ENCODE results near the gene DNAH6.
"Not testable (repeated sequence)": the region's sequence is repeated elsewhere in the genome, so short reads cannot be mapped to it uniquely, and the experiment has no call there.

DNAH6 gene

DNA sequence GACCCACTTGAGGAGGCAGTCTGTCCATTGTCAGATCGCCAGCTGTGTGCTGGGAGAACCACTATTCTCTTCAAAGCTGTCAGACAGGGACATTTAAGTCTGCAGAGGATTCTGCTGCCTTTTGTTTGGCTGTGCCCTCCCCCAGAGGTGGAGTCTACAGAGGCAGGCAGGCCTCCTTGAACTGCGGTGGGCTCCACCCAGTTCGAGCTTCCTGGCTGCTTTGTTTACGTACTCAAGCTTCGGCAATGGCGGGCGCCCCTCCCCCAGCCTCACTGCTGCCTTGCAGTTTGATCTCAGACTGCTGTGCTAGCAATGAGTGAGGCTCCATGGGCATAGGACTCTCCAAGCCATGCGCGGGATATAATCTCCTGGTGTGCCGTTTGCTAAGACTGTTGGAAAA, 5.3 kb upstream of the DNAH6 start:
- not testable (repeated sequence) for DNase-seq (ENCODE audit: low read depth in 2 of 2)

DNA sequence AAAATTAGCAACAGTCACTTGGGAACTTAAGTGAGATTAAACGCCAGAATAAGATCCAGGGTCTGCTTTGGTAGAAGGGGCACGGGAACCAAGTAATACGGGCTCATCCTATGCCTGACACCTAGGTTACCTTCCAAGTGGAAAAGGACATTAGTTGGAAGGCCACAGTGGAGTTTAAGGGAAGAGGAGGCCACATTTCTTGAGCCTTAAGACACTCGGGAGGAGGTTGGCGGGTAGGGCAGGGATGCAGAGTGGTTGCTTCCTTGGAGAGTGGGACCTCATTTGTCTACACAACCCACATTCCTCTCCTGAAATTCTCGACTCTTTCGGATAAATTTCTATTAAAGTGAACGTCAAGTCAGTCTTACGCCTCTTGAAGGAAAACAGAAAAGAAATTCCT, 510 bp upstream of the DNAH6 start:
- no peak for DNase-seq (ENCODE audit: low read depth in 2 of 2)

DNA sequence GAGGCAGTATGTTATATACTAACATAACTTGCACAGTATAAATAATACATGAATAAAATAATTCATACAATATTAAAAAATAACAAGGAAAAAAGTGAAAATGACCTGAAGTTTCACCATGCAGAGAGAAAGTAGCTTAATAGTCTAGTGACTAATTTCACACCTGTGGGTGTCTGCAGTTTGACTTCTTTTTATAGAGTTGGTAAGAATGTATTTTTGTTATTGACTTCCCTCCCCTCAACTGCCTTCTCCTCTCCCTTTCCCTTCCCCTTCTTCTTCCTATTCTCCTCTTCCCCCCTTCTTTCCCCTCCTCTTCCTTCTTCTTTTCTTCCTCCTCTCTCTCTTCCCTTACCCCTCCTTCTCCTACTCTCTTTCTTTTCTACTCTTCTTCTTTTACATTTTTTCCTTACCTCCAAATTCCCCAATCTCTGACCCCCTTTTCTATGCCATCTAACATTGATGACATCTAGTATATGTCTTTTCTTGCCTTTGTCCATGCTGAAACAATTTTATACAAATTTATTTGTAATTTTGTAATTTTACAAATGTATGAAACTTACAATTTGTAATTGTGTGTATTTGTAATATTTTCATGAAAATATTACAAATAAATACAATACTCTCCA, 3.1 kb downstream of the DNAH6 start:
- DNase-seq (ENCODE audit: low read depth in 2 of 2), result no peak

DNA sequence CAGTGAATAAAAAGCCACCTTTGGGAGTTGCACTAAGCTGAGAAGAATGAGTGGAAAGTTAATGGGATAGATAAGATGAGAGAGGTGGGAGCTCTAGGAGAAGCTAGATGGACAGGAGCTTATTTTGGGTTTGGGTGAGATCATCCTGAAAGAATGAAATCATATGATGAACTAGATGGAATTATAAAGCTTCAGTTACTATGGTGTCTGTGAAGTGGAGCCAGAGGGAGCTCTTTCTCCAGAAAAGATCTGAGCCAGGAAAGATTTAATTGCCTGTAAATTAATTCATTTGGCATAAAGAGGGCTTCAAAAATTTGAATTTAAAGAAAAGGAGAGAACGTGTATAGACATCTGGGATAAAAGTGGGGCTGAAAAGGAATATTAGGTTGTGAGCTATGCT, 10.3 kb downstream of the DNAH6 start:
- DNase-seq (ENCODE audit: low read depth in 2 of 2), result no peak

DNA sequence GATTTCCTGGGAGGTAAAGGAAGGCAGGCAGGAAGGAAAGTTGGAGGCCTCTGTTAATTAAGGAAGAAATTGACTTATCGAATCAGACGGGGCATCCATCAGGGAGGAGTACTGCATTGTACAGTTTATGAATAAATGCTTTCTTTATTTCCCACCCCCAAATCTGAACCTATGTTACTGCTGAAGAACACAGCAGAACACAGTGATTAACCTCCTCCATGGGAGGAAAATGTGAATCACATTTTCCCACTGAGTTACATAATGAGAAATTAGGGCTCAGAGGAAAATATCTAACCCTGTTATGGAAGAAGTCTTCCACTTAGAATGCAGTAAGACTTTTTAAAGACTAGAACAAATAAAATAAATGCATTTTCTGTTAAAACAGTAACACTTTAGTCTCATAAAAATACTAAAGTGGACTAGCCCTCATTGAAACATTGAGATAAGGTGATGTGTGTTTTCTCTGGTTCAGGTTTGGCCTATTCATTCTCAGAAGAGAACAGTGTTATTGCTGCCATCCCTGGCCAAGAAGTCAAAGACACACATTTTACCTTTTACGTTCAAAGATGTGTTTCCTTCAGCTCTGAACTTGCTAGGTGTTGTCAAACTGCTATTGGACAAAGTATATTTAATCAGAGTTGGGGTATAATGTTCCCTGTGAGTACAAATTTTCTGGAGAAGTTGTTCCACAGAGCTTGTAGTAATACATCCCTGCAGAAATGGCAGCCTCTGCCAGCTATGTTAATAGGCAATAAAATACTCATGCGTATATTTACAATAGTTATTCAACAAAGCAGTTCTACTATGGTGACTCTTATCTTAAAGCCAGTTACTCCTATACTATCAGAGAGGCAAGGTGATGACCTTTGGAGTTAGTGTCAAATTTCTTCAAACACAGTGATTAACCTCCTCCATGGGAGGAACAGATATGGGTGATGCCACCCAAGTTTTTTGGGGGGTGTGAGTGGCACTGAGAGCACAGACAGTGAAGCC, 11.1 kb downstream of the DNAH6 start:
- no peak for DNase-seq (ENCODE audit: low read depth in 2 of 2)

DNA sequence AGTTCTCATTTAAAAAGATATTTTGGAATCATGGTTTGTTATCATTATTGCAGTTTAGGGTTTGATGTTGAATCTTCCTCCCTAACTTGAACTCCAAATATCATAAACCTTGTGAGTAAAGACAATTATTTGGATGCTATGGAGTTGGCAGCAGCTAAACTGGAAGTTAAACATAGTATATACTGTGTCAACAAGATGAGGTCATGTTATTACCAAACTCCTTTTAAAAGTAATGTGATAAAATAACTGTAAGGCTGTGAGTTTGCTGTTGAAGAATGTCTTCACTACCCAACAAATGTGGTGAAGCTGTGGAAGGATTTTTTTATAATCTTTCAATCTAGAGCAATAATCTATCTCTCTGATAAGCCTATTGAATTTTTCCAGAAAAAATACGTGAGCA, 16.0 kb downstream of the DNAH6 start:
- no peak for DNase-seq (ENCODE audit: low read depth in 2 of 2)

DNA sequence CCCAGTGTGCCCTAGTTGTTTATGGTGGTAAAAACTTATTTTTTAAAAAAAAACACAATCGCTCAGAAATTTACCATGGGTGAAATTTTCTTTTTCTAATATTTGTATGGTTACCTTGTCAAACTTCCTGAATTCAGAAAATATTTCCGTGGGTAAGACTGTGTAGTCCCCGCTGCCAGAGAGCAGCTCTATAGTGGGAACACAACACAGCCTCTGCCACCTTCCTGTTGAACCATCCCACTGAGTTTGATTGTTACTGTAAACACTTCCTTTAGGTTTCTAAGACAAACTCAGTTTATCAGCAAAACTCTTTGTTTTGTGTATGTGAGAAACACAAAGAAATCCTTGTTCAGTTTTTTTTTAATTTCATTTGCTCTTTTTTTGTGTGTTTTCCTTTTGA, 17.9 kb downstream of the DNAH6 start:
- no peak for DNase-seq (ENCODE audit: low read depth in 2 of 2)

DNA sequence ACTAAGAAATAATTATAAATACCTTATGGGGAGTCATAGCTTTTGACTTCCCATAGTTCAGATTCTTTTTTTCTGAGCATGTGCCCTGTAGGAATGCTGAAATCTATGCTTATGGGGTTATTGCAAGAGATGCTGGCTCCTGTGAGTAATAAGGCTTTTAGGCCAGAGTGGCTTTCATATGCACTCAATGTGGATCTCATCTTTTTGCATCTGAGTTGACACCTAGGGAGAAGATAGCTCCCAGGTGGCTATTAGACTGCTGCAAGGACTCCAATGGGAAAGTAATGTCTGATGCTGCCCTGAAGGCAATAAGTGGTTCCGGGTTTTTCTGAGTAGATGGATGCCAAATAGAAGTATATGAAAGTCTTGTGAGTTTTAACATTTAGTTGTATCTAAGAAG, 21.0 kb downstream of the DNAH6 start:
- DNase-seq (ENCODE audit: low read depth in 2 of 2), result no peak

DNA sequence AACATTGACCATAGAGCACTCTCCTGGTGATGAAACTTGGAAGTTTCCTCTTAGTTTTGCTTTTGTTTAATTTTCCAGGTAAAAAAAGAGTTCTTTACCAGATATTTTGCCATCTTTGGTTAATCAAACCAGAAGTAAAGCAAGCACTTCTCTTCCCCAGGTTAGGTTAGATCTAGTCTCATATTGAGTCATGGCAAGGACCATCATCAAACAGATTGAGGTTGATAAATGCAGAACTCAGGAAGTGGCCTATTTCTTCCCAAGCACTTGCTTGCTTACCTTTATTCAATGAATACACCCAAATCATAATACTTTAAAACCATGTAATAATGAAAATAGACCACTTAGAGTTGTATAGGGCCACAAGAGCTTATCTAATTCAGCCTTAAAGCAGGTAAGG, 23.4 kb downstream of the DNAH6 start:
- DNase-seq (ENCODE audit: low read depth in 2 of 2), result no peak

DNA sequence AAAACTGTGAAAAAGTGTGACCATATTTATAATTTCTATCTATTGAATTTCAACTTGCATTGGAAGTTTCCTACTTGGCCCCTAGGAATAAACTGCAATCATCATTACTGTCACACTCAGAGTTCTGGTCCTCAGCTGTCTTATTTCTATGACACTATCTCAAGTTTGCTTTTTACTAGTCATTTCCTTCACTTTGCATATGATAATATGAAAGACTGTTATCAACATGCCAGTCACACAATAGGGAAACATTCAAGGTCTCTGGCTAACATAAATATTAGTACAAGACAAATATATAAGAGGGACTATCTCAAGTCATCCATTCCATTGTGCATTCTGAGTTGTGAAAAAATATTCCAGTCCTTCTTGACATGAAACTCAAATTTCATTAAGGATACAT, 28.7 kb downstream of the DNAH6 start:
- no peak for DNase-seq (ENCODE audit: low read depth in 2 of 2)

DNA sequence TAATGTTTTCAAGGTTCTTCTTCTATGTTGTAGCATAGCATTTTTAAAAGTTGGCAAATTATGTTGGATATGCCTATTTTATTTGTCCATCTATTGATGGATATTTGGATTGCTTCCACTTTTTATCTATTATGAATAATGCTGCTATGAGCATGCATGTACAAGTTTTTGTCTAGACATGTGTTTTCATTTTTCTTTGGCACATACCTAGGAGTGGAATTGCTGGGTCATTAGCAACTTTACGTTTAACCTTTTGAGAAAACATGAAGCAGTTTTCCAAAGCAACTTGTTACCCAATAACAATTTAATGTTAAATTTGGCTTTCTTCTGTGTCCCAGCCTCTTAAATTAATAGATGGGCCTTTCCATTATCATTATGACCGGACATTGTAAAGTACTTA, 30.3 kb downstream of the DNAH6 start:
- DNase-seq (ENCODE audit: low read depth in 2 of 2), result no peak

DNA sequence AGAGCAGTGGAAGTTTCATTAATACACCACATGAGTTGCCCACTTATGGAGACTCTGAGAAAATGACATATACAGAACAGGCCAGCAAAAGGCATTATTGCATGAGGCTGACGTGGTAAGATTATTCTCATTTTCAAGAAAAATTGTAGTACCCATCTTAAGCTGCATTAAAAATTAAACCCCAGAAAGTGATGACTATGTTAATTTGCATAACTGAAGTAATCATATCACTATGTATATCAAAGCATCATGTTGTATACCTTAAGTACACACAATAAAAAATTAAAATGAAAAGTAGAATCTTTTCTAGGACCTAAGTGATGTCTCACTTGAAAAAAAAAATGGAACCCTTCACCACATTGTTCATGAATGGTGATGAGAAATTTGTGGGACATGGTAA, 32.0 kb downstream of the DNAH6 start:
- no peak for DNase-seq (ENCODE audit: low read depth in 2 of 2)

DNA sequence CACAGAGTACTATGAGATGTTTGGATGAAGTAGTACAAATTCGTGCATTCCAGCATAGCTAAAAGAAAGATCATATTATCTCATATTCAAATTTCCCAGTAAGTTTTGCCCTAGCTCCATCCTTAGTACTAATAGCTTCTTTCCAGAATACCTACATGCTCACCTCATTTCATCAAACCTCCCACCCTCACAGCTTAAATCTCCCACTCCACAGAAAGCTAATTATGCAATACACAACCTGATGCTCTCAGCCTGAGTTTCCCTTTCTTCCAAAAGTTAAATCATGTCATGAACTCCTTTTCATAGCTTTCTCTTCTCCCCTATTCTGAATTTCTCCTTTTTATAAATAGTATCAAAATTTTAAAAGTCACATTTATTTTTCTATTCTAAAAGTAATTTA, 34.6 kb downstream of the DNAH6 start:
- DNase-seq (ENCODE audit: low read depth in 2 of 2), result no peak

DNA sequence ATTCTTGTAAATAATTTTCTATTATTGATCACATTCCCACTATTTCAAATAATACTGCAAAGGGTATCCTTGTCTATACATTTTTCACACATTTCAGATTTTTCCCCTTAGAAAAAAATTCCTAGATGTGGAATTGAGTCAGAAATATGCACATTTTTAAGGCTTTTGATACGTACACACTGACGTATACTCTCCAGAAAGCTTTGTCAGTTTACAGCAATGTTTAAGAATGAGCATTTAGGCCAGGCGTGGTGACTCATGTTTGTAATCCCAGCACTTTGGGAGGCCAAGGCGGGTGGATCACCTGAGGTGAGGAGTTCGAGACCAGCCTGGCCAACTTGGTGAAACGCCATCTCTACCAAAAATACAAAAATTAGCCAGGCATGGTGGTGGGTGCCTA, 35.2 kb downstream of the DNAH6 start:
- DNase-seq (ENCODE audit: low read depth in 2 of 2), result not testable (repeated sequence)

DNA sequence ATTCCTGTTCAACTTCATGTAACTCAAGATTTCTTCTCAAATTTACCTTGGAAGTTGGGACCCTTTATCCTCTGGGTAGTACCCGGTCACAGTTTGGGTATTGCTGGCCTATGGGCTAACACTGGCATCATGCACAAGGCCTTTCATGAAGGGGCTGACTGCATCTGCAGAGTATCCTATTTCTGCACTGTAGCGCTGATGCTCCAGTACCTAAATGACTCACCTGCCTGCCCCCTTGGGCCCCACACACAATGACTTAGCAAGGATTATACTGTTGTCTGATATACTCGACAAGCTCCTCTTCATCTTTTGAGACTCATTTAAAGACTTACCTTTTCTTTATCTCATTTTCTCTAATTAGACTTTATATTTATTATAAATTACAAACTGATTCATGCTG, 39.9 kb downstream of the DNAH6 start:
- DNase-seq (ENCODE audit: low read depth in 2 of 2), result no peak

DNA sequence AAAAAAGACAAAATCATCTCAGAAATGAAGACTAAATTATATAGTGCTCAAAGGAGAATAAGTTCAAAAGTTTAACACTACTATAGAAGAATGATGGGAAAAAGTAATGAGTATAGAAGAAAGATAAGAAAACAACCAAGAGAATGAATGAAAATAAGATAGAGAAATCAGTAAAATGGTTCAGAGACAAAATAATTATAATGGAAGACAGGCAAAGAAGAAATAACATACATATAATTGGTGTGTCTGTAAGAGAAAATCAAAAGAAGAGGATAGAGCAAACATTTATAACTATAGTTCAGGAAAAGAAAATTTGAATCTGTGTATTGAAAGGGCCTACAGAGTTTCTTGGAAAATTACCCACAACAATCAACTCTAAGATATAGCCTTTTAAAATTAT, 43.5 kb downstream of the DNAH6 start:
- DNase-seq (ENCODE audit: low read depth in 2 of 2), result no peak

DNA sequence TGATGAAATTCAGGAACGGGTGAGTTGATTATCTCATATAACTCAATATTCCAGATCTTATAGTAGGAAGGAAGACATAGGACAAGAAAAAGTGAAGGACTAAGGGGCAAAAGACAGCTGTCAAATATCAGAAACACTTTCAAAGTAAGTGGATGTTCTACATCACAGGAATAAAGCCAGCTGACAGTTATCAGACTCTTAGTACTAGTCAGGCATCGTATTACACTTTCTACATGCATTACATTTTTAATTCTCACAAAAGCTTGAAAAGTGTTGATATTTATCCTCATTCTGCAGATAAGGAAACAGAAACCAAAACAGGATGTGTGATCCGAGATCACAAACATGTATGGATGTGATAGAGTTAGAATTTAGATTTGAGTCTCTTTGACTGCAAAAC, 63.4 kb downstream of the DNAH6 start:
- DNase-seq (ENCODE audit: low read depth in 2 of 2), result no peak

DNA sequence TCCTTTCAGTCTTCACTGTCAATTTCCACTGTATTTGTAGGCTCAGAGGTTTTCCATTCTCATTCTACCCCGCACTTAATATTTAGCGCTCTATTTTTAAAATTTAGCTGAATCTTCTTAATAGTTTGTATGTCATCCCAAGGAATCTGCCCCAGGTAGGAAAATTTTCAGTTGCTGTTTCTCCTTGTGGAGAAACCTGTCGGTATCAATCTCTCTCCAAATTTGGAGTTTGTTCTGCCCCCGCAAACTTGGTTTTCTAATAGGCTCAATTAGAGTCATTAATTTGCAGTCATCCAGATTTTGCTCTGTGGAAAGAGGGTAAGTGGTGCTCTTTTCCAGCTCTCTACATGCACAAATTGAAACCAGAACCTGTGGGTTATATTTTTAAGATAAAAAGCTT, 87.6 kb downstream of the DNAH6 start:
- no peak for DNase-seq (ENCODE audit: low read depth in 2 of 2)

DNA sequence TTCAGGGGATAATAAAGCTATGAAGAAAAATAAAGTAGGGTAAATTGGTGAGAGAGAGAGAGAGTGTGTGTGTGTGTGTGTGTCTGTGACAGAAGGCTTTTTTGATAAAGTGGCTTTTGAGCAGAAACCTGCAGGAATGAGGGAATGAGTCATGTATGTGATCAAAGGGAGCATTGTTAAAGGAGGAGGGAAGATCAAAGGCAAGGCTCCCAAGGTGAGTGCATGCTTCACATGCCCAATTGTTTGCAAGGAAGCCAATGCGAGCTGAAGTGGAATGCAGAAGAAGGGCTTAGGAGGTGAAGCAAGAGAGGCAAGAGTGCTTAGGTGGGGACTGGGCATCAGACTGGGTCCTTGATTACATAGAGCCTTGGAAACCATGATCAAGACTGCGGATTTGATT, 96.8 kb downstream of the DNAH6 start:
- DNase-seq (ENCODE audit: low read depth in 2 of 2), result no peak

DNA sequence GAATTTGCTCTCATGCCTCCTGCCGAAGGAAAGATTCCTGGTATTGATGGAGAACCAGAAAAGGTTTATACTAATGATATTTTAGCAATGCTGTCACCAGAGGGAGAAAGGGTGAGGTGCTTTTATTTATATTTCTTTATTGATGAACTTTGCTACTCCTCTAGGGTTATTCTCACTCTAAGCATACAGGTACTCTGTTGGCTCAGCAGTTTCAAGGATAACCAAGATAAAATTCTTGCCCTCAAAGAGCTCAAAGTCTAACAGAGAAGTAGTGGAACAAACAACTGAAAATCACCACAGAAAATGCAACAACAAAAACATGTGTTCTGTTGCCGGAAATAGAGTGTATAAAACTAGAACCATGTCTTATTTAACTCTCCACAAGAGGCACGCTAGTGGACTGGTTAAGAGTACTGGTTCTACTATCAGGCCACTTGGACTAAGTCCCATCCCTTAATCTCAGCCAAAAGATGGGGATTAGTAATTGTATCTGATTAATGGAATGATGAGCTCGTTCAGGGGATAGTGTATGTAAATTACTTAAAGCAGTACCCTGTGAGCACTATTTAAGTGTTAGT, 103.6 kb downstream of the DNAH6 start:
- DNase-seq (ENCODE audit: low read depth in 2 of 2), result no peak

DNA sequence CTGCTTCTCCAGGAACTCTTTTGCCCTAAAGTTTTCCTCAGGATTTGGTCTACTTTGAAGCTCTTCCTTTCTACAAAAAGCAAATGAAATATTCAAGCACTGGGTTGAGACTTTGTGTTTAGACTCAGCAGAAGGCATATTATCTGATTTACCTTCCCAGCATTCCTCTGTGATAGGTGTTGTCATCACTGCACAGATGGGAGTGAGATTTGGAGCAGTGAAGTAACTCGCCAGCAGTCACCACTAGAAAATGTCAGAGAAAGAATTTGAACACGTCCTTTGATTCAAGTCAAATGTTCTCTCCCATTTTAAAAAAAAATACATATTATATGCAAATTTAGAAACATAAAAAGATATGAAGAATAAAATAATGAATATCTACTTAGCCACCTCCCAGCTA, 112.2 kb downstream of the DNAH6 start:
- DNase-seq (ENCODE audit: low read depth in 2 of 2), result no peak

DNA sequence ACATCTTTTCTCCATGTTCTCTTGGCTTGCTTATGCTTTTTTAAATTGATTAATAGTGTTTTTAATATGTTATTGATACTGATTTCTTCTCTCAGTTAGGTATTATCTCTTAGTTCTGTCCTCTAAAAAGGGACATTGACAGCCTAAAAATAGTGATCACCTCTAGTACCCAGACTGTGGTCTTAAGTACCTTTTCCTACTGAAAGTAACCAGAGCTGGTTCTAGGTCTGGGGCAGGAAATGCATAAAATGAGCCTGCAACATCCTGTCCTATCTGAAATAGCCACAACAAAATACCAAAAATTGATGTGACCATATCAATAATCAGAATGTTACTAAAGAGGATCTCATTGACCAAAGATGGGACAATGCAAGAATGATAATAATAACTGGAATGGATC, 113.3 kb downstream of the DNAH6 start:
- no peak for DNase-seq (ENCODE audit: low read depth in 2 of 2)

DNA sequence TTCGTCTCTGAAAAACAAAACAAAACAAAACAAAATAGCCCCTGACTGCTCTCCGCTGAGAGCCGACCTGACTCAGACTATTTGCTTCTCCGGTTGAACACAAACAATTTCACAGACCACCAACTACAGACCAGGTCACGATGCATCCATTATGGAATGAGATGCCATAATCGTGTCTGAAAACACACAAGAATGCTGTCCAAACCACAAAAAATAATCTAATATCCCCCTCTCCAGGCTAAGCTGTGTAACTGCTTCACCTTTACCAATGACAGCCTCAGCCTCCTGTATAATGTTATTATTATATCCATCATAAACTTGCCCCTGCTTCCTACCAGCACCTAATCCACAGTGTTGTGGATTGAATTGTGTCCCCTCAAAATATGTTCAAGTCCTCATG, 114.7 kb downstream of the DNAH6 start:
- no peak for DNase-seq (ENCODE audit: low read depth in 2 of 2)

Data from stimulated activated CD4-positive, alpha-beta T cell treated with anti-CD3 and anti-CD28 coated beads, Interleukin-4, amount 100 ng/mL, for 48 hours (primary cell).